ENCODE measurements around the gene ZSCAN12.
A peak's percentile ranks its signal among the peaks of the same experiment; 100 is the strongest.
"Not testable (repeated sequence)": the region's sequence is repeated elsewhere in the genome, so short reads cannot be mapped to it uniquely, and the experiment has no call there.

The ZSCAN12 gene

DNA sequence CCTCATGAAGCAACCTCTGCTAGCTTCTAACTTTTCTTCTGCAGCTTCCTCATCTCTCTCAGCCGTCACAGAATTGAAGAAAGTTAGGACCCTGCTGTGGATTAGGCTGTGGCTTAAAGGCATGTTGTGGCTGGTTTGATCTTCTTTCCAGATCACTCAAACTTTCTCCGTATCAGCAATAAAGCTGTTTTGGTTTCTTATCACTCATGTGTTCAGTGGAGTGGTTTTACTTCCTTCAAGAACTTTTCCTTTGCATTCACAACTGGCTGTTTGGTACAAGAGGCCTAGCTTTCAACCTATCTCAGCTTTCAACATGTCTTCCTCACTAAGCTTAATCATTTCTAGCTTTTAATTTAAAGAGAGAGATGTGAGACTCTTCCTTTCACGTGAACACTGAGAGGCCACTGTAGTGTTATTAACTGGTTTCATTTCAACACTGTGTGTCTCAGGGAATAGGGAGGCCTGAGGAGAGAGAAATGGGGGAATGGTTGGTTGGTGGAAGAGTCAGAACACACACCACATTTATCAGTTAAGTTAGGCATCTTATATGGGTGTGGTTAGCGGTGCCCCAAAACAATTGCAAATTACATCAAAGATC lies 26.5 kb upstream of the ZSCAN12 start:
- H3K4me1 ChIP-seq (ENCODE audit: control insufficient read depth, insufficient read depth, low read length, poor library complexity, severe bottlenecking), result no peaks in the 10 kb centered on the region
- no peak overlapping the region for H3K27ac ChIP-seq (ENCODE audit: low read depth, low read length, severe bottlenecking)
- peaks cover 62% of the 10 kb centered on the region for H3K36me3 ChIP-seq (ENCODE audit: control insufficient read depth, insufficient read depth, low read length)
- no peaks in the 10 kb centered on the region for H3K9me3 ChIP-seq (ENCODE audit: control insufficient read depth, low read length)
- WGBS, 2 experiments (ENCODE audit: insufficient coverage in 2 of 2), result no CpG with 5 or more reads among the region's 4 CpGs
- no peak overlapping the region for H3K4me3 ChIP-seq (ENCODE audit: extremely low read depth, insufficient read depth, low read length, poor library complexity, severe bottlenecking)

DNA sequence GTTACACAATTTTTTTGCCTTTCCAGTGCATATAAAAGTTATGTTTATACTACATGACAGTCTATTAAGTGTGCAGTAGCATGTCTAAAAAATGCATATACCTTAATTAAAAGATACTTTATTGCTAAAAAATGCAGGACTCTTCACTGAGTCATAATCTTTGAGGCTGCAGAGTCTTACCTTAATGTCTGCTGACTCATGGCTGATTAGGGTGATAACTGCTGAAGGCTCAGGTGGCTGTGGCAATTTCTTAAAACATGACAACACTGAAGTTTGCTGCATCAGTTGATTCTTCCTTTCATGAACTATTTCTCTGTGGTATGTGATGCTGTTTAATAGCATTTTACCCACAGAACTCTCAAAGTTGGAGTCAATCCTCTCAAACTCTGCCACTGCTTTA lies 24.6 kb upstream of the ZSCAN12 start:
- Histone ChIP-seq H3K9me3 (ENCODE audit: control insufficient read depth, low read length) (no peaks in the 10 kb centered on the region), H3K27ac (ENCODE audit: low read depth, low read length, severe bottlenecking) (no peak overlapping the region), H3K36me3 (ENCODE audit: control insufficient read depth, insufficient read depth, low read length) (peaks cover 60% of the 10 kb centered on the region), H3K4me1 (ENCODE audit: control insufficient read depth, insufficient read depth, low read length, poor library complexity, severe bottlenecking) (no peaks in the 10 kb centered on the region), H3K4me3 (ENCODE audit: extremely low read depth, insufficient read depth, low read length, poor library complexity, severe bottlenecking) (no peak overlapping the region)

DNA sequence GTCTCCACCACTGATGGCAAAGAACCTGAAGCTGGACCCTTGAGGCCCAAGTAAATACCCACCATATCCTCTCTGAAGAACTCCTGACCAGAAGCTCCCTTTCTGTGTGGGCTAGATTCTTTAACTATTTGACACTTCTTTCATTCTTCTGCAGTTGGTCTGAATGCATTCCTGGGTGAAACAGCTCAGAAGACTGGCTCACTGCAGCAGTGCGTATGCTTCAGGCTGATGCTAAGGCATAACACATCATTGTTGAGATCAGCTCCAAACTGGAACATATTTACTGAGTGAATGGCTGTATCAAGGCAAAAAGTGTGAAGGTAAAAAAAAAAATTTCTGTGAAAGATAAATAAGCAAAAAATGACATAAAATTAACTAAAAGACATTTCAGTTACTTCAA lies 24.0 kb upstream of the ZSCAN12 start:
- WGBS, 2 experiments (ENCODE audit: insufficient coverage in 2 of 2), result 78 to 83% methylated on average over 1 of the region's 1 CpG
- H3K9me3 ChIP-seq (ENCODE audit: control insufficient read depth, low read length), result no peaks in the 10 kb centered on the region

DNA sequence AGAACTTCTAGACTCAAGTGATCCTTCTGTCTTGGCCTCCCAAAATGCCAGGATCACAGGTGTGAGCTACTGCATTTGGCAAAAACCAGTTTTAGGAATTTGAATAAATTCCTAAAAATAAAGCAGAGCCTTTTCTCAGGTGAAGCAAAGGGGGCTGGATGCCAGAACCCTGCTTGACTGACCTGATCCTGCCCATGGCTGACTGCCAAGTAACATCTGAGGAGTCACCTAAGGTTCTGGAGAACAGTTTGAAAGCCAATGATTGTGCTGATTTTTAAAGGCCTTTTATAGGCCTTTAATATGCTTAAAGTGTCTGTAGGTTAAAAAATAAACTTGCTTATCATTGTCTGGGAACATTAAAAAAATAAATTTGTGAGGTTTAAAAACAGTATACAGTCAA lies 14.1 kb upstream of the ZSCAN12 start:
- no peak overlapping the region for H3K27ac ChIP-seq (ENCODE audit: low read depth, low read length, severe bottlenecking)
- no peak overlapping the region for H3K4me3 ChIP-seq (ENCODE audit: extremely low read depth, insufficient read depth, low read length, poor library complexity, severe bottlenecking)
- no peaks in the 10 kb centered on the region for H3K4me1 ChIP-seq (ENCODE audit: control insufficient read depth, insufficient read depth, low read length, poor library complexity, severe bottlenecking)
- H3K9me3 ChIP-seq (ENCODE audit: control insufficient read depth, low read length), result no peaks in the 10 kb centered on the region
- H3K36me3 ChIP-seq (ENCODE audit: control insufficient read depth, insufficient read depth, low read length), result peaks cover under 1% of the 10 kb centered on the region

More for the DNA sequence above, 24.0 kb upstream of the ZSCAN12 start:
- H3K4me1 ChIP-seq (ENCODE audit: control insufficient read depth, insufficient read depth, low read length, poor library complexity, severe bottlenecking), result no peaks in the 10 kb centered on the region
- no peak overlapping the region for H3K27ac ChIP-seq (ENCODE audit: low read depth, low read length, severe bottlenecking)
- H3K36me3 ChIP-seq (ENCODE audit: control insufficient read depth, insufficient read depth, low read length), result peaks cover 57% of the 10 kb centered on the region
- H3K4me3 ChIP-seq (ENCODE audit: extremely low read depth, insufficient read depth, low read length, poor library complexity, severe bottlenecking), result no peak overlapping the region

DNA sequence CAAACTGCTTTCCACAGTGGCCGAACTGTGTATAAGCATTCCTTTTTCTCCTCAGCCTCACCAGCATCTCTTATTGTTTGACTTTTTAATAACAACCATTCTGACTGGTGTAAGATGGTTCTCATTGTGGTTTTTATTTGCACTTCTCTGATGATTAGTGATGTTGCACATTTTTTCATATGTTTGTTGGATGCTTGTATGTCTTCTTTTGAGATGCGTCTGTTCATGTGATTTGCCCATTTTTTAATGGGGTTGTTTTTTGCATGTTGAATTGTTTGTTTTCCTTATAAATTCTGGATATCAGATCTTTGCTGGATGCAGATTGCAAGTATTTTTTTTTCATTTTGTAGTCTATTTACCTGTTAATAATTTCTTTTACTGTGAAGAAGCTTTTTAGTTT lies 11.2 kb upstream of the ZSCAN12 start:
- no peak overlapping the region for H3K4me3 ChIP-seq (ENCODE audit: extremely low read depth, insufficient read depth, low read length, poor library complexity, severe bottlenecking)
- 50% methylated on average over 1 of the region's 2 CpGs; no CpG with 5 or more reads in 1 of the 2 experiments for WGBS, 2 experiments (ENCODE audit: insufficient coverage in 2 of 2)
- no peaks in the 10 kb centered on the region for H3K4me1 ChIP-seq (ENCODE audit: control insufficient read depth, insufficient read depth, low read length, poor library complexity, severe bottlenecking)
- H3K27ac ChIP-seq (ENCODE audit: low read depth, low read length, severe bottlenecking), result no peak overlapping the region
- no peaks in the 10 kb centered on the region for H3K9me3 ChIP-seq (ENCODE audit: control insufficient read depth, low read length)
- no peaks in the 10 kb centered on the region for H3K36me3 ChIP-seq (ENCODE audit: control insufficient read depth, insufficient read depth, low read length)

DNA sequence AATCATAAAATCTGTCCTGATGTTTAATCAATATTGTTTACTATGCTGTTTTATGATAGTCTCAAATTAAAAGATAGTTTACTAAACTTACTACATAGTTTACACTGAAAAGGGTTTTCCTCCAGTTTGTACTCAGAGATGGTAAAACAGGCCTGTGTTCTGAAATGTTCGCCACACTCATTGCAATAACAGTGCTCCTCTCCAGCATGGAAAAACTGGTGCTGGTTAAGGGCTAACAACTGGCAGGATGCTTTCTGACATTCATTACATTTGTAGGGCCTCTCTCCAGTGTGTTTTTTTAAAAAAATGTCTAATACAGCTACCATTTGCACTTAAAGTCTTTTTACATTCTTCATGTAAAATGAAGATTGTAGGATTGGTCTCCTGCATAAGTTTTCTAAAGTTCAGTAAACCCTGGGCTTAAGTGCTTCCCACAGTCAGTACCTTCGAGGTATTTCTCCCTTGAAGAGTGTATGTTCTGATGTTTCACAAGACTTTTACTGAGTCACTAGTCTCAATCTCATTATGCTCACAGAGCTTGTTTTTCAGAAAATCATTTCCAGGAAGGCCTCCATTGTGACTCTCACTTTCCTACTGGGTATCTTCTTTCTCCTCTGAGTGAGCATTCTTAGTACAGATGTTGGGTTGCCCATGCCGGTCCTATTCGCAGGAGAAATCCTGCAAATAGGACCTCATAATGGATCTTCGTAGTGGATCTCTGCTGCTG lies 8.7 kb upstream of the ZSCAN12 start:
- Histone ChIP-seq H3K36me3 (ENCODE audit: control insufficient read depth, insufficient read depth, low read length) (no peaks in the 10 kb centered on the region), H3K4me3 (ENCODE audit: extremely low read depth, insufficient read depth, low read length, poor library complexity, severe bottlenecking) (no peak overlapping the region), H3K27ac (ENCODE audit: low read depth, low read length, severe bottlenecking) (no peak overlapping the region), H3K4me1 (ENCODE audit: control insufficient read depth, insufficient read depth, low read length, poor library complexity, severe bottlenecking) (no peaks in the 10 kb centered on the region), H3K9me3 (ENCODE audit: control insufficient read depth, low read length) (no peaks in the 10 kb centered on the region)
- 96% methylated on average over 4 of the region's 5 CpGs; no CpG with 5 or more reads in 1 of the 2 experiments for WGBS, 2 experiments (ENCODE audit: insufficient coverage in 2 of 2)

DNA sequence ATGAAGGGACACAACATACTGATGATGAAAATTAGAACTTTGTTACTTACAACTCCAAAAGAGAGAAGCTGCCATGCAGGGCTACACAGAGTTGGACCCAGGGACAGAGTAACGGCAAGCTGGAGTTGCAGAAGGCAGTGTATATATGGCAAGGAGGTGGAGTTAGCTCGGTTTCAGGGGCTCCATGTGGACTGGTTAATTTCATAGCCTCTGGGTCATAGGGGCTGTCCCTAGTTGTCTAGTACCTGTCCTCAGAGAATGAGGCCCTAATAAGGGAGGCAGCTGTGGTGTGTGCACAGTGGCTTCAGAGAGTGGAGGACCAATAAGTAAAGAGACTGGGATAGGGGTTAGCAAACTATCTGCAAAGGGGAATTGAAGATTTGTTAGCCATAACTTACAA lies 7.9 kb upstream of the ZSCAN12 start:
- H3K36me3 ChIP-seq (ENCODE audit: control insufficient read depth, insufficient read depth, low read length), result no peaks in the 10 kb centered on the region
- WGBS, 2 experiments (ENCODE audit: insufficient coverage in 2 of 2), result 79 to 94% methylated on average over 2 of the region's 2 CpGs
- no peak overlapping the region for H3K27ac ChIP-seq (ENCODE audit: low read depth, low read length, severe bottlenecking)
- no peak overlapping the region for H3K4me3 ChIP-seq (ENCODE audit: extremely low read depth, insufficient read depth, low read length, poor library complexity, severe bottlenecking)
- no peaks in the 10 kb centered on the region for H3K9me3 ChIP-seq (ENCODE audit: control insufficient read depth, low read length)
- no peaks in the 10 kb centered on the region for H3K4me1 ChIP-seq (ENCODE audit: control insufficient read depth, insufficient read depth, low read length, poor library complexity, severe bottlenecking)

DNA sequence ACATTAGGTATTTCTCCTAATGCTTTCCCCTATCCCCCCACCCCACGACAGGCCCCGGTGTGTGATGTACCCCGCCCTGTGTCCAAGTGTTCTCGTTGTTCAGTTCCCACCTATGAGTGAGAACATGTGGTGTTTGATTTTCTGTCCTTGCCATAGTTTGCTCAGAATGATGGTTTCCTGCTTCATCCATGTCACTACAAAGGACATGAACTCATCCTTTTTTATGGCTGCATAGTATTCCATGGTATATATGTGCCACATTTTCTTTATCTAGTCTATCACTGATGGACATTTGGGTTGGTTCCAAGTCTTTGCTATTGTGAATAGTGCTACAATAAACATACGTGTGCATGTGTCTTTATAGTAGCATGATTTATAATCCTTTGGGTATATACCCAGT lies 4.4 kb upstream of the ZSCAN12 start:
- H3K36me3 ChIP-seq (ENCODE audit: control insufficient read depth, insufficient read depth, low read length); H3K4me1 ChIP-seq (ENCODE audit: control insufficient read depth, insufficient read depth, low read length, poor library complexity, severe bottlenecking); H3K9me3 ChIP-seq (ENCODE audit: control insufficient read depth, low read length); H3K27ac ChIP-seq (ENCODE audit: low read depth, low read length, severe bottlenecking); H3K4me3 ChIP-seq (ENCODE audit: extremely low read depth, insufficient read depth, low read length, poor library complexity, severe bottlenecking): not testable (repeated sequence)
- no CpG with 5 or more reads among the region's 5 CpGs for WGBS, 2 experiments (ENCODE audit: insufficient coverage in 2 of 2)

DNA sequence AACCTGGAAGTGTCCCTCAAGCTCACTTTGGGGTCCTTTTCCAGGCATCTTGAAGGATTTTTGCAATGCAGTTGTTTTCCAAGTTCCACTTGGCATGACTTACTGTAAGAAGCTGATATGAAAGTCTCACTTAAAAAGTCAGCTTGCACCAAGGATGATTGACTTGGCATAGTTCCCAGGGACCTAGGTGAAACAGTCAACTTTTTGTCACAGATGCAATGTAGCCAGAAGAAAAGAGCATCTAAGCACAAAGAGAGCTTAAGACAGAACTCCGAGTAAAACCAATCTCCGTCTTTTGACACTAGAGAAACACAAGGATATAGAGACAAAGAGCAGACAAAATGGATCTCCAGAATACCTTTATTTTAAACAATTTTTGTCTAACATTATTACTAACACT lies 2.6 kb upstream of the ZSCAN12 start:
- no peak overlapping the region for H3K4me3 ChIP-seq (ENCODE audit: extremely low read depth, insufficient read depth, low read length, poor library complexity, severe bottlenecking)
- peaks cover 12% of the 10 kb centered on the region for H3K36me3 ChIP-seq (ENCODE audit: control insufficient read depth, insufficient read depth, low read length)
- WGBS, 2 experiments (ENCODE audit: insufficient coverage in 2 of 2), result 81% methylated on average over 2 of the region's 2 CpGs; no CpG with 5 or more reads in 1 of the 2 experiments
- no peaks in the 10 kb centered on the region for H3K9me3 ChIP-seq (ENCODE audit: control insufficient read depth, low read length)
- H3K27ac ChIP-seq (ENCODE audit: low read depth, low read length, severe bottlenecking), result no peak overlapping the region
- H3K4me1 ChIP-seq (ENCODE audit: control insufficient read depth, insufficient read depth, low read length, poor library complexity, severe bottlenecking), result no peaks in the 10 kb centered on the region

DNA sequence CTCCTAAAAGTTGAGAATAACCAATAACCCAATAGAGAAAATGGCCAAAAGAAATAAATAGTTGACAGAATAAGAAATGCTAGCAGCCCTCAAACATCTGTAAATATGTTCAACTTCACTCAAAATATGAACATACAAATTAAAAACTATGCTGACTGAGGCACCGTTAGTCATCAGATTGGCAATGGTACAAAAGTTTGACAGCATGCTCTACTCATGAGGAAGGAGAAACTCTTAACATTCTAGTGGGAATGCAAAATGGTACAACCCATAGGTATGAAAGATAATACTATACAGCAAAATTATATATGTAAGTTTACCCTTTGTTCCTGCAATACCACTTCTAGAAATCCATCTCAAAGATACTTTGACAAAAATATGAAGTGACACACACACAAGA lies 1.6 kb upstream of the ZSCAN12 start:
- H3K4me3 ChIP-seq (ENCODE audit: extremely low read depth, insufficient read depth, low read length, poor library complexity, severe bottlenecking), result no peak overlapping the region
- no peaks in the 10 kb centered on the region for H3K9me3 ChIP-seq (ENCODE audit: control insufficient read depth, low read length)
- H3K27ac ChIP-seq (ENCODE audit: low read depth, low read length, severe bottlenecking), result no peak overlapping the region
- H3K36me3 ChIP-seq (ENCODE audit: control insufficient read depth, insufficient read depth, low read length), result peaks cover 22% of the 10 kb centered on the region
- WGBS, 2 experiments (ENCODE audit: insufficient coverage in 2 of 2), result 100% methylated on average over 1 of the region's 1 CpG; no CpG with 5 or more reads in 1 of the 2 experiments
- H3K4me1 ChIP-seq (ENCODE audit: control insufficient read depth, insufficient read depth, low read length, poor library complexity, severe bottlenecking), result peaks cover 5% of the 10 kb centered on the region

DNA sequence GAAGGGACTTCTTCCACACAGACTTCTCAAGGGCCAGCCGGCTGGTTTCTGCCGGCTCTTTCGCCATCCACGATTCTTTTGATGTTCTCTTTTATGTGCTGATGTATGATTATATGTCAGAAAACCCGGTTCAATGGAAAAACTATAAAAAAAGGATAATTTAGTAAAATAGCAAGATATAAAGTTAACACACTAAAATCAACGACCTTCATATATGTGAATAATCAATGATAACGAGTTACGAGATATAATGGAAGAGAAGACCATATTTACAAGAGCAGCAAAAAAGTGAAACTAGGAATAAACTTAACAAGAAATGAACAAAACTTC lies 540 bp upstream of the ZSCAN12 start:
- Histone ChIP-seq H3K36me3 (ENCODE audit: control insufficient read depth, insufficient read depth, low read length) (peaks cover 33% of the 10 kb centered on the region), H3K4me1 (ENCODE audit: control insufficient read depth, insufficient read depth, low read length, poor library complexity, severe bottlenecking) (peaks cover 5% of the 10 kb centered on the region), H3K4me3 (ENCODE audit: extremely low read depth, insufficient read depth, low read length, poor library complexity, severe bottlenecking) (peak overlapping the region; percentile 86), H3K9me3 (ENCODE audit: control insufficient read depth, low read length) (no peaks in the 10 kb centered on the region), H3K27ac (ENCODE audit: low read depth, low read length, severe bottlenecking) (no peak overlapping the region)
- WGBS, 2 experiments (ENCODE audit: insufficient coverage in 2 of 2), result no CpG with 5 or more reads among the region's 8 CpGs

Data from mesodermal cell (in vitro differentiated cells).